ENCODE measurements around the gene MEX3B. TPM values are rescaled to one million over a fixed set of nuclear protein-coding genes. Genes with fewer than 3 reads are reported as not detected.

MEX3B gene
- total RNA-seq: under 1 TPM; 0.46 to 0.71 (median 0.55) TPM

DNA sequence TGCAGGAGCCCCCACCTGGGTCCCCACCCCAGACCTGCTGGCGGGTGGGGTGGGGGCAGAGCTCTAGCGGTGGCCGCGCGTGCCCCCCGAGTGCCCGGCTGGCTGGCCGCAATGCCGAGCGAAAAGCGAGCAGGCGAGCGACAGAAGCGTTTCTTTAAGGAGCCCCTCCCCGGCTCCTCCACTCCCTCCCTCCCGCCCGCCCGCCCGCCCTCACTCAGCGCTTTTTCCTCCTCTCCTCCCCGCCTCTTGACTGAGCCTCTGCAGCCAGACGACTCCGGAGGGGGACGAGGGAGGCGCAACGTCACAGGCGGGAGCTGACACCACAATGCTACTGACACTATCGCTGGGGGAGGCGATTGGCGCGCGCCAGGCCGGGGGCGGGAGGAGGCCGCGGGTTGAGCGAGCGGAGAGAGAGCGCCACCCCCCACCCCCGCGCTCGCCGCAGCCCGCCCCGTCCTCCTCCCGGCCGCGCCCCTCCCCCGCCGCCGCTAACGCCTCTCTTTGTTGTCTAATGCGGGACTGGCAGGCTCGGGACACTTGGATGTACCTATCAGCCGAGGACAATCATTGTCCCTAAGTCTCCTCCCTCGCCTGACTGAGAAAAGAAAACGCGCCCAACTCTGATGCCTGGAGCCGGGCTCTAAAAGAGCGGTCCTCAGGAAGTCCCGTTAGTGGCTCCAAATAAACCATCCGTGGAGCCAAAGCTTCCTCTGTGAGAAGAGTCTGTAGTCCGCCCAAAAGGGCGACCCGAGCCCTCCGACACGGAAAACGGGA is at the start of gene MEX3B:
TSS of gene MEX3B (minus strand) at position 127 of the 774 bp plus-strand sequence. CDS start 313 bp downstream, outside the sequence.
- peak within 1 kb of the TSS; percentile 88 for H3K4me3 Mint-ChIP-seq
- ATAC-seq (peak; percentile 74 to 76), DNase-seq (peak; percentile 89)
- peaks cover 20% of the 10 kb centered on the region for H3K27me3 Mint-ChIP-seq (ENCODE audit: low read depth)
- H3K9me3 Mint-ChIP-seq: no peaks in the 10 kb centered on the region
- H3K36me3 Mint-ChIP-seq (ENCODE audit: insufficient read depth): no peaks in the 10 kb centered on the region
- H3K4me1 Mint-ChIP-seq (ENCODE audit: low read depth): peaks cover 12% of the 10 kb centered on the region

GRCh38 chr15:82093774-82094211 is 48.0 kb upstream of the MEX3B start:
- Mint-ChIP-seq H3K27me3 (ENCODE audit: low read depth) (peaks cover 3% of the 10 kb centered on the region), H3K4me3 (no peak overlapping the region), H3K4me1 (ENCODE audit: low read depth) (no peaks in the 10 kb centered on the region), H3K9me3 (peaks cover 6% of the 10 kb centered on the region), H3K36me3 (ENCODE audit: insufficient read depth) (no peaks in the 10 kb centered on the region)
- no peak for ATAC-seq
- no peak for DNase-seq

DNA sequence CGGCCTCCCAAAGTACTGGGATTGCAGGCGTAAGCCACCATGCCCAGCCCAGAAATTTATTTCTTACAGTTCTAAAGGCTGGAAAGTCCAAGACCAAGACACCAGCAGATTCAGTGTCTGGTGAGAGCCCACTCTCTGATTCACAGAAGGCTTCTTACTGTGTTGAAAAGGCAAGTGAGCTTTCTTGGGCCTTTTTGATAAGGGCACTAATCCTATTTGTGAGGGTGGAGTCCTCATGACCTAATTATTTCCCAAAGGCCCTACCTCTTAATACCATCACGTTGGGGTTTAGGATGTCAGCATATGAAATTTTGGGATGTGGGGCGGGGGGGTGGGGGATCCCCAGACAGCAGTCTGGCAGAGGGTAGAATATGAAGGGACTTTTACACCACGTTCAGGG is 47.5 kb upstream of the MEX3B start:
- Mint-ChIP-seq H3K4me1 (ENCODE audit: low read depth) (no peaks in the 10 kb centered on the region), H3K9me3 (peaks cover 6% of the 10 kb centered on the region), H3K27me3 (ENCODE audit: low read depth) (peaks cover 3% of the 10 kb centered on the region), H3K4me3 (no peak overlapping the region), H3K36me3 (ENCODE audit: insufficient read depth) (no peaks in the 10 kb centered on the region)
- DNase-seq (no peak), ATAC-seq (no peak)

- H3K9me3 Mint-ChIP-seq: peaks cover 6% of the 10 kb centered on the region
- H3K4me1 Mint-ChIP-seq (ENCODE audit: low read depth): no peaks in the 10 kb centered on the region
- H3K36me3 Mint-ChIP-seq (ENCODE audit: insufficient read depth): no peaks in the 10 kb centered on the region
- ATAC-seq (no peak), DNase-seq (no peak)
- peaks cover 7% of the 10 kb centered on the region for H3K27me3 Mint-ChIP-seq (ENCODE audit: low read depth)
- no peak overlapping the region for H3K4me3 Mint-ChIP-seq
These were observed 45.9 kb upstream of the MEX3B start for GRCh38 chr15:82091636-82092140.

DNA sequence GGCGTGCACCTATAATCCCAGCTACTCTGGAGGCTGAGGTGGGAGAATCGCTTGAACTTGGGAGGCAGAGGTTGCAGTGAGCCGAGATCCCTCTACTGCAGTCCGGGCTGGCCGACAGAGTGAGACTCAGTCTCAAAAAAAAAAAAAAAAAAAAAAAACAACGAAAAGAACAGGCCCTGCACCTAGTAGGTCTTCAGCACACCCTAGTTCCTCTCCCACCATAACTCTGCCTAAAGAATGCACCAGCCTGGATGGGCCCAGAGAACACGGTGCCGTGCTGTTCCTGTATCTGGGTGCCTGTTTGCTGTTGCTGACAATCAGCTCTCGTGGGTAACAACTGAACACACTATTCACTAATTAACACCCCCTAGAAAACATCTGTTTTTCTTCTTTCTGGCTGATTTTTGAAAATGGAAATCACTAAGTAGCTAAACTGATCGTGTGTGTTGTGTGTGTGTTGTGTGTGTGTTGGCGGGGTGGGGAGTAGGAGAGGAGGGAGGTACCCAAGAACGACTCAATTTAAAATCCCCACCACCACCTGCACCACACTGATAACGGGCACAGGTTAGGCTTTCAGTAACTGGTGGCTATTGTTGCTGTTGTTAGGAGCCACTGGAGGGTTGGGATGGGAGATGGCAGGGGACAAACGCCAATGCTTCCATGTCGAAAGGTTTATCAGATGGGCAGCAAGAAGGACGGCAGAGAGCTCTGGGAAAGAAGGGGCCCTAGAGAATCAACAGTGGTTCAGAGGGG is 40.6 kb upstream of the MEX3B start:
- no peaks in the 10 kb centered on the region for H3K4me1 Mint-ChIP-seq (ENCODE audit: low read depth)
- peaks cover 19% of the 10 kb centered on the region for H3K27me3 Mint-ChIP-seq (ENCODE audit: low read depth)
- no peak overlapping the region for H3K4me3 Mint-ChIP-seq
- H3K36me3 Mint-ChIP-seq (ENCODE audit: insufficient read depth): no peaks in the 10 kb centered on the region
- DNase-seq (no peak), ATAC-seq (no peak)
- H3K9me3 Mint-ChIP-seq: no peaks in the 10 kb centered on the region

DNA sequence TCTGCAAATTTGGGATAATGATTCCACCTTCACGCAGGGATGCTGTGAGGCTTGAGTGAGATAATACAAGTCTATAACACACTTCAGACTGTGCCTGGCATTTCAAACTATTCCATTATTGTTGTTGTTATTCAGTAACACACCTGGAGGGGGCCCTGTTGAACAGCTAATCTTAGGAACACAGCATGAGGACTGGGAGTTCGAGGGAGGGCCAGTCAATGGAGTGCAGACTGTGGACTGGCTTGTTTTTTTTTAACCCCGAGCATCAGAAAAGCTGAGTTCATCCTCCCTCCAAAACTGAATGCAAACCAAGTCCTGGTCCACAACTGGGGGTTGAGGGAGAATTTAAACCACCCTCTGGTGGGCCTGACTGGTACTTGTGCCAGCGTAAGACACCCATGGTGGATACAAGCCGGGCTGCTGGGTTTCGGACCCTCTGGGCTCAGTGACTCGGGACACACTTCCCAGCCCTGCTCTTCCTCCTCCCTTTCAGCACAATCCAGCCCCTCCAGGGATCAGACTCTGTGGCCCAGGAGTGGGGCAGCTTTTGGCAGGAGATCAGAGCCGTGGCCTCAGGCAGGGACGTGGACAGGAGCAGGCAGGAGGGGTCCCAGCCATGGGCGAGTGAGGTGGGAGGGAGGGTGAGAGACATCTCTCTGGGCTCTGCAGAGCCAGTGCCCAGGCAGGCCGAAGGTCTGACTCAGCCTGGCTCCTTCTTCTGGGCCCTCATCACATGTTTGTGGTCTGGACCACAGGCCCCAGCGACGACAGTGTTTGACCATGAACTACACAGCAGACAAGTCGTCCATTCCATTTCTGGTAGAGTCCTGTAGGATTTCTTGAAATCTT is 36.3 kb upstream of the MEX3B start:
- ATAC-seq (no peak), DNase-seq (no peak)
- H3K4me1 Mint-ChIP-seq (ENCODE audit: low read depth): no peaks in the 10 kb centered on the region
- H3K9me3 Mint-ChIP-seq: no peaks in the 10 kb centered on the region
- H3K36me3 Mint-ChIP-seq (ENCODE audit: insufficient read depth): no peaks in the 10 kb centered on the region
- H3K4me3 Mint-ChIP-seq: no peak overlapping the region
- H3K27me3 Mint-ChIP-seq (ENCODE audit: low read depth): peaks cover 26% of the 10 kb centered on the region

DNA sequence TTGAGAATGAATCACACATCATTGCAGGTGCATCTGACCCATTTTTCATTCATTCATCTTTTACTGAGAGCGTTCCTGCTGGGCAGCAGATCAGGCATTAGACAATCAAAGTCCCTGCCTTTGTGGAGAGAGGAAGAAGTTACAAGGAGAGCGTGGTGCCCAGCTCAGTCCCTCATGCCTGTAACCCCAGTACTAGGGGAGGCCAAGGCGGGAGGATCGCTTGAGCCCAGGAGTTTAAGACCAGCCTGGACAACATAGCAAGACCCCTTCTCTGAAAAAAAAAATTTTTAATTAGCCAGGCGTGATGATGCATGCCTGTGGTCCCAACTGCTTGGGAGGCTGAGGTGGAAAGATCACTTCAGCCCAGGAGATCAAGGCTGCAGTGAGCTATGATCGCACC is 35.0 kb upstream of the MEX3B start:
- H3K9me3 Mint-ChIP-seq: no peaks in the 10 kb centered on the region
- ATAC-seq (no peak), DNase-seq (no peak)
- peaks cover 24% of the 10 kb centered on the region for H3K27me3 Mint-ChIP-seq (ENCODE audit: low read depth)
- no peak overlapping the region for H3K4me3 Mint-ChIP-seq
- no peaks in the 10 kb centered on the region for H3K36me3 Mint-ChIP-seq (ENCODE audit: insufficient read depth)
- H3K4me1 Mint-ChIP-seq (ENCODE audit: low read depth): no peaks in the 10 kb centered on the region

DNA sequence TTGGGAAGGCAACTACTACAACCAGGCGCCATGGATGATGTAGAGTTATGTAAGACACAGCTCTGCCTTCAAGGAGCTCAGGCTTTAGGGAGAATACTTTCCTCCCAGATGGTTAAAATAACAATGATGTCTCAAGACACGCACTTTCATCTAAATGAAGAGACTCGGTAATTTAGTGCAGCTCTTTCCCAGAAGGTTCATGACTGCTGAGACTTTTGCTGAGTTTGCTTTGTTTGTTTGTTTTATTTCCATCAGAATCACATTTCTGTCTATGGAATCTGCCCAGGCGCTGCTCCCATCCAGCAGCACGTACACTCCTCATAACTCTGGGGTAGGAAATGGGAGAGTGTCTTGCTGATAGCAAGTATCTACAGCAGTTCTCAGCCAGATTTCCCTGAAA is 33.9 kb upstream of the MEX3B start:
- no peak for DNase-seq
- ATAC-seq: no peak
- H3K36me3 Mint-ChIP-seq (ENCODE audit: insufficient read depth): no peaks in the 10 kb centered on the region
- H3K4me3 Mint-ChIP-seq: no peak overlapping the region
- peaks cover 22% of the 10 kb centered on the region for H3K27me3 Mint-ChIP-seq (ENCODE audit: low read depth)
- H3K9me3 Mint-ChIP-seq: no peaks in the 10 kb centered on the region
- no peaks in the 10 kb centered on the region for H3K4me1 Mint-ChIP-seq (ENCODE audit: low read depth)

DNA sequence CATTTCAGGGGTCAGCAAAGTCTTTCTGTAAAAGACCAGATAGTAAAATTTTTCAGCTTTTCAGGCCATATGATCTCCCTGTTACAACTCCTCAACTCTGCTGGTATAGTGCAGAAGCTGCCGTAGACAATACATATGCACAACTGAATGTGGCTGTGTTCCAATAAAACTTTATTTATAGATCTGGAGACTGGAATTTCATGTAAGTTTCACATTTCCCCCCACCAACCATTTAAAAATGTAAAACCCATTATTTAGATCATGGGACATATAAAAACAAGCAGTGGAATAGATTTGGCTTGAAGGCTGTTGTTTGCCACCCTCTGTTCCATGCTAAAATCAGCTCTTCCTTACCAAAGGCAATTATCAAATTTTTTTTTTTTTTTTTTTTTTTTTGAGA is 28.8 kb upstream of the MEX3B start:
- Mint-ChIP-seq H3K9me3 (no peaks in the 10 kb centered on the region), H3K36me3 (ENCODE audit: insufficient read depth) (no peaks in the 10 kb centered on the region), H3K4me3 (no peak overlapping the region), H3K27me3 (ENCODE audit: low read depth) (peaks cover 12% of the 10 kb centered on the region), H3K4me1 (ENCODE audit: low read depth) (no peaks in the 10 kb centered on the region)
- DNase-seq: no peak
- ATAC-seq: no peak

DNA sequence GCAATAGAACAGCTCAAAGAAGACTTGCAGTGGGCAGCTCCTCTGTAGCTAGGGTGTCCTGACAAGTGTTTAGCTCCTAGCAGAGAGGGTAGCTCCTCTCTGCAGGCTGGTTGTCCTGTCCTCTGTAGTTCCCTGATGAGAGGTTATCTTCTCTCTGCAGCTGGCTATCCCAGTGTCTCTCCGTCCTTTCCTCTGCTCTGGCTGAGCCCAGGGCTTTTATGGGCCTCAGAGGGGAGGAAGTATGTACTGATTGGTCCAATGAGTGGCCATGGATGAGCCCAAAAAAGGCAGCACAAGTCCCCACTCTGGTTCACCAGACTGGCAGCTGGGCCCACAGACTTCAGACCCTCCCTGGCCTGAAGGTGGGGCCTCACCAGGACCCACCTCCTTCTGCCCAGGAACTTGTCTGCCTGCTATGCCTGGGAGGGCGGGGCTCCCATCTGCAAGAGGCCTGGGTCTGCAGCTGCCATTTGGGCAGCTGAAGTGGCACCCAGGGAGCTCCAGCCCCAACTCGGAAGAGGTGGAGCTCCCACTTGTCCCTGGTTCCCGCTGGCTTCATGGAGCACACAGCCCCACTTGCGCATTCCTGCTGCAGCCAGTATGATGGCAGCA is 27.2 kb upstream of the MEX3B start:
- Mint-ChIP-seq H3K4me3 (no peak overlapping the region), H3K36me3 (ENCODE audit: insufficient read depth) (no peaks in the 10 kb centered on the region), H3K4me1 (ENCODE audit: low read depth) (no peaks in the 10 kb centered on the region), H3K27me3 (ENCODE audit: low read depth) (peaks cover 12% of the 10 kb centered on the region), H3K9me3 (no peaks in the 10 kb centered on the region)
- DNase-seq: no peak
- ATAC-seq: no peak

- no peak overlapping the region for H3K4me3 Mint-ChIP-seq
- peaks cover 2% of the 10 kb centered on the region for H3K4me1 Mint-ChIP-seq (ENCODE audit: low read depth)
- ATAC-seq (no peak), DNase-seq (no peak)
- H3K9me3 Mint-ChIP-seq: no peaks in the 10 kb centered on the region
- no peaks in the 10 kb centered on the region for H3K36me3 Mint-ChIP-seq (ENCODE audit: insufficient read depth)
- H3K27me3 Mint-ChIP-seq (ENCODE audit: low read depth): peaks cover 28% of the 10 kb centered on the region
These were observed 20.6 kb upstream of the MEX3B start for GRCh38 chr15:82066455-82066854.

DNA sequence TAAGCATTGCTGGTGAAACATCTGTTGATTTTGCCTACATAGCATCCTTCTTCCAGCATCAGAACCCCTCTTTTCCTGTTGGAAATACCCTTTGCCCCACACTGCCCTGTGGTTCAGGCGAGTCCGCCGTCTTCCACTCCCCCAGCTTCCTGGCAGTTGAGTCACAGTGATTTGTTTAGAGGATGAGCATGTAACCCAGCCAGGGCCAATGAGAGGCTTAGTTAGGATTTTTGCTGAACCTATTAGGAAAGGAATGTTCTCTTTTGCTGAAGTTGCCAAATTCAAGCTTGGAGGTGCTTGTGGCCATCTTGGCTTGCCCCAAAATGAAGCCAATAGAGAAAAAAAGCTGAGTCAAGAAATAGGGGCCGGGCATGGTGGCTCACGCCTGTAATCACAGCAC is 19.0 kb upstream of the MEX3B start:
- DNase-seq (no peak), ATAC-seq (peak in 1 of 2 donors; percentile 32)
- Mint-ChIP-seq H3K4me3 (no peak overlapping the region), H3K36me3 (ENCODE audit: insufficient read depth) (no peaks in the 10 kb centered on the region), H3K9me3 (no peaks in the 10 kb centered on the region), H3K27me3 (ENCODE audit: low read depth) (peaks cover 34% of the 10 kb centered on the region), H3K4me1 (ENCODE audit: low read depth) (peaks cover 2% of the 10 kb centered on the region)

DNA sequence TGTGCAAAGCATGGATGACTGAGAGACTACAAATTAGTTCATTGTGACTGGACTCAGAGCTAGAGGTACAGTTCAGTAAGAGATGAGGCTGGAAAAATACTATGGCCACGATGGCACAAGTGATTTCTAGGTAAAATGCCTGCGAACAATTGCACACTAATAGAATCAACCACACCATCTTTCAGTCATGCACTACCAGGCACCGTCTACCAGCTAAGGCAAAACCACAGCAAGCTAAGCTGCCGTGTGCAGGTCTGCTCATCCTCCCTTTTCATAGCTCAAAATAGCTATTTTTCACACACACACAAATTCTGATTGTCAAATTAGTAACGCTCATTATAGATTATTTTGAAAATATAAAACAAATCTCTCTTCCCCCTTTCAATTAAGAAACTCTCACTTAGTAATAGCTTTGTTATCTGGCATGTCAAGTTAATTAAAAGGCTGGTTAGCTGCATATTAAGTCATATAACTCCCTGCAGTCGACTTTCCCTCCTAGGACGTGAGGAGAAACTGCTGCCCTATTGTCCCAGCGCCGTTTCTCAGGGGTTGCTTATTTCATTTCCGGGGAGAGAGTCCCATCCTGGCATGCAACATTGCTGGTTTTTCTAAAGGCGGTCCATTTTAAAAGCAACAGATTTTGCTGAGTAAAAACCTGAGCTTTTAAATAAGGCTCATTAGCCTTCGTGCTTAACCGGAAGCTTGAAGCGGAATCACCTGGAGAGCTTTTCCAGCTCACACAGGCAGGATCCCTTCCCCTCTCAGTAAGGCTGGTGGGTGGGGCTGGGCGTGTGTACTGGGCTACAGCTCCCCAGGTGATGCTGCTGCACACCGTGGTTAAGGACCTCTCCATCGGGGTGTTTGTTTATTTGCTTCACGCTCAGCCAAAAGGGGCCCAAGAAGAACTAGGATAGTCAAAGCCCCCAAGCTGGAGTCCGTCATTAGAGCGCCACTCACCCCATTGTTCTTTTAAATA is 16.9 kb upstream of the MEX3B start:
- ATAC-seq: no peak
- Mint-ChIP-seq H3K4me3 (no peak overlapping the region), H3K4me1 (ENCODE audit: low read depth) (peaks cover 2% of the 10 kb centered on the region), H3K9me3 (no peaks in the 10 kb centered on the region), H3K36me3 (ENCODE audit: insufficient read depth) (no peaks in the 10 kb centered on the region), H3K27me3 (ENCODE audit: low read depth) (peaks cover 48% of the 10 kb centered on the region)
- no peak for DNase-seq
